ENCODE data around the gene MAPK1.
"Not testable (repeated sequence)": the region's sequence is repeated elsewhere in the genome, so short reads cannot be mapped to it uniquely, and the experiment has no call there.

Gene MAPK1

GRCh38 chr22:21738081-21738480 is 129.4 kb downstream of the MAPK1 start:
- H3K27me3 ChIP-seq (ENCODE audit: low read depth, low read length), result no peaks in the 10 kb centered on the region
- H3K27ac ChIP-seq (ENCODE audit: low read length), result no peak overlapping the region
- no peaks in the 10 kb centered on the region for H3K9me3 ChIP-seq (ENCODE audit: control insufficient read depth in 1 of 2, low read length in 2 of 2)
- H3K4me3 ChIP-seq (ENCODE audit: low read depth in 1 of 2, low read length in 2 of 2), result no peak overlapping the region
- H3K4me1 ChIP-seq (ENCODE audit: control insufficient read depth in 1 of 2, insufficient read depth in 2 of 2, low read length in 2 of 2), result peaks cover 6 to 11% of the 10 kb centered on the region in 2 donors
- H3K36me3 ChIP-seq (ENCODE audit: control insufficient read depth in 1 of 2, insufficient read depth in 2 of 2, low read length in 2 of 2), result no peaks in the 10 kb centered on the region

GRCh38 chr22:21736948-21737347 is 130.5 kb downstream of the MAPK1 start:
- H3K27ac ChIP-seq (ENCODE audit: low read length), result no peak overlapping the region
- no peak overlapping the region for H3K4me3 ChIP-seq (ENCODE audit: low read depth in 1 of 2, low read length in 2 of 2)
- H3K36me3 ChIP-seq (ENCODE audit: control insufficient read depth in 1 of 2, insufficient read depth in 2 of 2, low read length in 2 of 2), result no peaks in the 10 kb centered on the region
- no peaks in the 10 kb centered on the region for H3K27me3 ChIP-seq (ENCODE audit: low read depth, low read length)
- no peaks in the 10 kb centered on the region for H3K9me3 ChIP-seq (ENCODE audit: control insufficient read depth in 1 of 2, low read length in 2 of 2)
- H3K4me1 ChIP-seq (ENCODE audit: control insufficient read depth in 1 of 2, insufficient read depth in 2 of 2, low read length in 2 of 2), result peaks cover 6 to 11% of the 10 kb centered on the region in 2 donors

GRCh38 chr22:21736084-21736642 is 131.3 kb downstream of the MAPK1 start:
- Histone ChIP-seq H3K4me1 (ENCODE audit: control insufficient read depth in 1 of 2, insufficient read depth in 2 of 2, low read length in 2 of 2) (peaks cover 6 to 11% of the 10 kb centered on the region in 2 donors), H3K27ac (ENCODE audit: low read length) (no peak overlapping the region), H3K9me3 (ENCODE audit: control insufficient read depth in 1 of 2, low read length in 2 of 2) (no peaks in the 10 kb centered on the region), H3K4me3 (ENCODE audit: low read depth in 1 of 2, low read length in 2 of 2) (peak overlapping the region in 1 of 2 donors; percentile 76), H3K36me3 (ENCODE audit: control insufficient read depth in 1 of 2, insufficient read depth in 2 of 2, low read length in 2 of 2) (no peaks in the 10 kb centered on the region), H3K27me3 (ENCODE audit: low read depth, low read length) (no peaks in the 10 kb centered on the region)

- peak within 1 kb of the TSS; percentile 76 for H3K4me3 ChIP-seq (ENCODE audit: low read depth in 1 of 2, low read length in 2 of 2)
- H3K4me1 ChIP-seq (ENCODE audit: control insufficient read depth in 1 of 2, insufficient read depth in 2 of 2, low read length in 2 of 2), result peaks cover 6 to 11% of the 10 kb centered on the region in 2 donors
- H3K27ac ChIP-seq (ENCODE audit: low read length), result no peak within 1 kb of the TSS
- no peaks in the 10 kb centered on the region for H3K36me3 ChIP-seq (ENCODE audit: control insufficient read depth in 1 of 2, insufficient read depth in 2 of 2, low read length in 2 of 2)
- H3K27me3 ChIP-seq (ENCODE audit: low read depth, low read length), result no peaks in the 10 kb centered on the region
- H3K9me3 ChIP-seq (ENCODE audit: control insufficient read depth in 1 of 2, low read length in 2 of 2), result no peaks in the 10 kb centered on the region
These were observed 132.0 kb downstream of the MAPK1 start, which contains the start of gene YPEL1 for GRCh38 chr22:21735200-21736083. YPEL1 (minus strand) TSS chr22:21735794; CDS start chr22:21710744, 25,050 bp downstream.

GRCh38 chr22:21734540-21735199 is 132.8 kb downstream of the MAPK1 start:
- Histone ChIP-seq H3K27me3 (ENCODE audit: low read depth, low read length) (no peaks in the 10 kb centered on the region), H3K4me1 (ENCODE audit: control insufficient read depth in 1 of 2, insufficient read depth in 2 of 2, low read length in 2 of 2) (peaks cover 6 to 11% of the 10 kb centered on the region in 2 donors), H3K9me3 (ENCODE audit: control insufficient read depth in 1 of 2, low read length in 2 of 2) (no peaks in the 10 kb centered on the region), H3K27ac (ENCODE audit: low read length) (no peak overlapping the region), H3K36me3 (ENCODE audit: control insufficient read depth in 1 of 2, insufficient read depth in 2 of 2, low read length in 2 of 2) (no peaks in the 10 kb centered on the region), H3K4me3 (ENCODE audit: low read depth in 1 of 2, low read length in 2 of 2) (peak overlapping the region; percentile 70 to 76)

GRCh38 chr22:21731503-21731902 is 135.9 kb downstream of the MAPK1 start:
- H3K27ac ChIP-seq (ENCODE audit: low read length), result no peak overlapping the region
- no peaks in the 10 kb centered on the region for H3K9me3 ChIP-seq (ENCODE audit: control insufficient read depth in 1 of 2, low read length in 2 of 2)
- H3K4me1 ChIP-seq (ENCODE audit: control insufficient read depth in 1 of 2, insufficient read depth in 2 of 2, low read length in 2 of 2), result peaks cover 6 to 11% of the 10 kb centered on the region in 2 donors
- H3K4me3 ChIP-seq (ENCODE audit: low read depth in 1 of 2, low read length in 2 of 2), result no peak overlapping the region
- H3K27me3 ChIP-seq (ENCODE audit: low read depth, low read length), result no peaks in the 10 kb centered on the region
- H3K36me3 ChIP-seq (ENCODE audit: control insufficient read depth in 1 of 2, insufficient read depth in 2 of 2, low read length in 2 of 2), result no peaks in the 10 kb centered on the region

GRCh38 chr22:21730535-21731308 is 136.7 kb downstream of the MAPK1 start:
- Histone ChIP-seq H3K4me1 (ENCODE audit: control insufficient read depth in 1 of 2, insufficient read depth in 2 of 2, low read length in 2 of 2) (peaks cover 6 to 7% of the 10 kb centered on the region in 2 donors), H3K9me3 (ENCODE audit: control insufficient read depth in 1 of 2, low read length in 2 of 2) (no peaks in the 10 kb centered on the region), H3K4me3 (ENCODE audit: low read depth in 1 of 2, low read length in 2 of 2) (no peak overlapping the region), H3K27me3 (ENCODE audit: low read depth, low read length) (no peaks in the 10 kb centered on the region), H3K36me3 (ENCODE audit: control insufficient read depth in 1 of 2, insufficient read depth in 2 of 2, low read length in 2 of 2) (no peaks in the 10 kb centered on the region), H3K27ac (ENCODE audit: low read length) (no peak overlapping the region)

GRCh38 chr22:21729184-21729583 is 138.3 kb downstream of the MAPK1 start:
- H3K4me1 ChIP-seq (ENCODE audit: control insufficient read depth in 1 of 2, insufficient read depth in 2 of 2, low read length in 2 of 2); H3K36me3 ChIP-seq (ENCODE audit: control insufficient read depth in 1 of 2, insufficient read depth in 2 of 2, low read length in 2 of 2); H3K27ac ChIP-seq (ENCODE audit: low read length): not testable (repeated sequence)

GRCh38 chr22:21728270-21728669 is 139.2 kb downstream of the MAPK1 start:
- H3K4me3 ChIP-seq (ENCODE audit: low read depth in 1 of 2, low read length in 2 of 2), result no peak overlapping the region
- no peaks in the 10 kb centered on the region for H3K4me1 ChIP-seq (ENCODE audit: control insufficient read depth in 1 of 2, insufficient read depth in 2 of 2, low read length in 2 of 2)
- no peaks in the 10 kb centered on the region for H3K9me3 ChIP-seq (ENCODE audit: control insufficient read depth in 1 of 2, low read length in 2 of 2)
- H3K27me3 ChIP-seq (ENCODE audit: low read depth, low read length), result no peaks in the 10 kb centered on the region
- no peak overlapping the region for H3K27ac ChIP-seq (ENCODE audit: low read length)
- H3K36me3 ChIP-seq (ENCODE audit: control insufficient read depth in 1 of 2, insufficient read depth in 2 of 2, low read length in 2 of 2), result no peaks in the 10 kb centered on the region

More at GRCh38 chr22:21729184-21729583, 138.3 kb downstream of the MAPK1 start:
- not testable (repeated sequence) for H3K4me3 ChIP-seq (ENCODE audit: low read depth in 1 of 2, low read length in 2 of 2); H3K9me3 ChIP-seq (ENCODE audit: control insufficient read depth in 1 of 2, low read length in 2 of 2); H3K27me3 ChIP-seq (ENCODE audit: low read depth, low read length)

GRCh38 chr22:21727768-21728167 is 139.7 kb downstream of the MAPK1 start:
- Histone ChIP-seq H3K9me3 (ENCODE audit: control insufficient read depth in 1 of 2, low read length in 2 of 2) (no peaks in the 10 kb centered on the region), H3K4me3 (ENCODE audit: low read depth in 1 of 2, low read length in 2 of 2) (no peak overlapping the region), H3K27ac (ENCODE audit: low read length) (no peak overlapping the region)

GRCh38 chr22:21727159-21727558 is 140.3 kb downstream of the MAPK1 start:
- no peak overlapping the region for H3K27ac ChIP-seq (ENCODE audit: low read length)
- no peaks in the 10 kb centered on the region for H3K27me3 ChIP-seq (ENCODE audit: low read depth, low read length)
- no peaks in the 10 kb centered on the region for H3K9me3 ChIP-seq (ENCODE audit: control insufficient read depth in 1 of 2, low read length in 2 of 2)
- no peaks in the 10 kb centered on the region for H3K36me3 ChIP-seq (ENCODE audit: control insufficient read depth in 1 of 2, insufficient read depth in 2 of 2, low read length in 2 of 2)
- H3K4me3 ChIP-seq (ENCODE audit: low read depth in 1 of 2, low read length in 2 of 2), result no peak overlapping the region
- H3K4me1 ChIP-seq (ENCODE audit: control insufficient read depth in 1 of 2, insufficient read depth in 2 of 2, low read length in 2 of 2), result no peaks in the 10 kb centered on the region

More at GRCh38 chr22:21727768-21728167, 139.7 kb downstream of the MAPK1 start:
- Histone ChIP-seq H3K36me3 (ENCODE audit: control insufficient read depth in 1 of 2, insufficient read depth in 2 of 2, low read length in 2 of 2) (no peaks in the 10 kb centered on the region), H3K4me1 (ENCODE audit: control insufficient read depth in 1 of 2, insufficient read depth in 2 of 2, low read length in 2 of 2) (no peaks in the 10 kb centered on the region), H3K27me3 (ENCODE audit: low read depth, low read length) (no peaks in the 10 kb centered on the region)

All from muscle layer of duodenum (tissue), 2 donors.